GM19043 (cell line): ENCODE data around the gene AMZ1.
"Not testable (repeated sequence)": the region's sequence is repeated elsewhere in the genome, so short reads cannot be mapped to it uniquely, and the experiment has no call there.

Experiments used
- ATAC-seq: cut with Tn5 transposase; IDR thresholded peaks from one replicate; pipeline ENCODE4 v1.9.1; 2021; ENCODE audit warnings: low read depth; ENCODE audit not compliant: unreplicated experiment

The AMZ1 gene

GRCh38 chr7:2737771-2738540 is 50.0 kb downstream of the AMZ1 start:
- no peak for ATAC-seq

GRCh38 chr7:2738766-2739549 is 51.0 kb downstream of the AMZ1 start:
- no peak for ATAC-seq

- ATAC-seq, result not testable (repeated sequence)
Measured at GRCh38 chr7:2743523-2744185, 55.7 kb downstream of the AMZ1 start.

GRCh38 chr7:2748684-2749083 is 60.7 kb downstream of the AMZ1 start:
- not testable (repeated sequence) for ATAC-seq

GRCh38 chr7:2750004-2750407 is 62.0 kb downstream of the AMZ1 start:
- no peak for ATAC-seq

GRCh38 chr7:2751086-2751485 is 63.1 kb downstream of the AMZ1 start:
- no peak for ATAC-seq

GRCh38 chr7:2753148-2753547 is 65.1 kb downstream of the AMZ1 start:
- ATAC-seq, result no peak

- no peak for ATAC-seq
Measured at GRCh38 chr7:2754086-2754485, 66.1 kb downstream of the AMZ1 start.

GRCh38 chr7:2754912-2755311 is 66.9 kb downstream of the AMZ1 start:
- ATAC-seq, result no peak

- no peak for ATAC-seq
Measured at GRCh38 chr7:2755531-2755930, 67.5 kb downstream of the AMZ1 start.

- ATAC-seq, result no peak
Measured at GRCh38 chr7:2757361-2757903, 69.4 kb downstream of the AMZ1 start.

- peak; percentile 85 for ATAC-seq
Measured at GRCh38 chr7:2757904-2758672, 70.1 kb downstream of the AMZ1 start.

GRCh38 chr7:2758673-2759616 is 70.9 kb downstream of the AMZ1 start:
- no peak for ATAC-seq

GRCh38 chr7:2759736-2760097 is 71.7 kb downstream of the AMZ1 start:
- ATAC-seq, result no peak

- ATAC-seq, result no peak
Measured at GRCh38 chr7:2760098-2760889, 72.3 kb downstream of the AMZ1 start.

- no peak for ATAC-seq
Measured at GRCh38 chr7:2761131-2761624, 73.2 kb downstream of the AMZ1 start.

- ATAC-seq, result no peak
Measured at GRCh38 chr7:2761801-2762497, 73.9 kb downstream of the AMZ1 start.

GRCh38 chr7:2763597-2763996 is 75.6 kb downstream of the AMZ1 start:
- no peak for ATAC-seq
